SU-DHL-6 (cell line): ENCODE results near the gene HECW1.

Experiments used
- H2AFZ ChIP-seq: fragments of 200-600 bp; sonication (generic); 2 replicates; pipeline ENCODE4 v1.6.1; 2014; ENCODE audit warnings: low read depth, mild to moderate bottlenecking, moderate library complexity, mixed read lengths, antibody characterized with exemption, low read length; ENCODE audit not compliant: severe bottlenecking
- H3F3A ChIP-seq: fragments of 200-600 bp; shearing (Covaris generic); 2 replicates; pipeline ENCODE4 v1.6.0; 2016; ENCODE audit warnings: antibody characterized with exemption, mild to moderate bottlenecking; ENCODE audit not compliant: insufficient read depth
- H3K27ac ChIP-seq: fragments of 200-600 bp; sonication (generic); 2 replicates; pipeline ENCODE4 v1.5.1; 2016; ENCODE audit warnings: low read depth, mild to moderate bottlenecking, low read length, moderate library complexity, mixed read lengths
- H3K27me3 ChIP-seq: fragments of 200-600 bp; sonication (generic), shearing (Covaris generic); 2 replicates; pipeline ENCODE4 v1.6.0; 2014; ENCODE audit warnings: mild to moderate bottlenecking, low read length
- H3K36me3 ChIP-seq: fragments of 200-600 bp; sonication (generic); 2 replicates; pipeline ENCODE4 v1.6.1; 2014; ENCODE audit warnings: mild to moderate bottlenecking, low read length, mixed read lengths
- H3K4me2 ChIP-seq: fragments of 300-600, 200-600 bp; shearing (Covaris generic), sonication (generic); 2 replicates; pipeline ENCODE4 v1.6.0; 2014; ENCODE audit warnings: low read length, low read depth, mild to moderate bottlenecking; ENCODE audit not compliant: poor library complexity, severe bottlenecking
- H3K4me3 ChIP-seq: fragments of 200-600 bp; sonication (generic); 2 replicates; pipeline ENCODE4 v1.5.1; 2014; ENCODE audit warnings: antibody characterized with exemption, low read length, mild to moderate bottlenecking, mixed read lengths; ENCODE audit not compliant: insufficient read depth, poor library complexity, severe bottlenecking
- H3K79me2 ChIP-seq: fragments of 200-600 bp; sonication (generic); 2 replicates; pipeline ENCODE4 v1.6.1; 2014; ENCODE audit warnings: mild to moderate bottlenecking, low read length, moderate library complexity; ENCODE audit not compliant: insufficient read depth
- H3K9ac ChIP-seq: fragments of 200-600 bp; sonication (generic); 2 replicates; pipeline ENCODE4 v1.7.0; 2014; ENCODE audit warnings: mild to moderate bottlenecking, low read length
- H3K9me2 ChIP-seq: fragments of 200-600 bp; sonication (generic); replicated peaks from 2 replicates; pipeline ENCODE4 v1.6.1; 2014; ENCODE audit warnings: low read length; ENCODE audit not compliant: insufficient read depth
- H3K9me3 ChIP-seq: fragments of 200-600 bp; sonication (generic); 2 replicates; pipeline ENCODE4 v1.6.1; 2014; ENCODE audit warnings: low read length, mixed read lengths; ENCODE audit not compliant: insufficient read depth
- H4K20me1 ChIP-seq: fragments of 200-600 bp; sonication (generic); 2 replicates; pipeline ENCODE4 v1.6.1; 2014; ENCODE audit warnings: low read depth, mild to moderate bottlenecking, antibody characterized with exemption, low read length, moderate library complexity, mixed read lengths
- CTCF ChIP-seq: fragments of 200-600 bp; sonication (generic); IDR thresholded peaks from one replicate; pipeline ENCODE4 v1.5.1; 2017; ENCODE audit warnings: antibody characterized with exemption, mild to moderate bottlenecking, low read length, moderate library complexity; ENCODE audit not compliant: insufficient read depth, poor library complexity, severe bottlenecking
- EZH2phosphoT487 ChIP-seq: fragments of 200-600 bp; sonication (generic), shearing (Covaris generic); conservative IDR thresholded peaks from 2 replicates; pipeline ENCODE4 v1.6.1; 2018; ENCODE audit warnings: mild to moderate bottlenecking, antibody characterized with exemption, low read length, moderate library complexity, mixed read lengths

Gene HECW1

GRCh38 chr7:43311694-43312093, 199.2 kb downstream of the HECW1 start:
- Histone ChIP-seq H3F3A (no peaks in the 10 kb centered on the region), H3K9me2 (no peaks in the 10 kb centered on the region), H3K9ac (no peak overlapping the region), H3K27me3 (no peaks in the 10 kb centered on the region), H3K4me3 (no peak overlapping the region), H3K9me3 (no peaks in the 10 kb centered on the region), H4K20me1 (0 out of 2 replicates have a peak, but pooled peaks cover 2% of the 10 kb centered on the region), H3K4me2 (no peak overlapping the region), H3K36me3 (no peaks in the 10 kb centered on the region), H3K79me2 (no peaks in the 10 kb centered on the region), H2AFZ (no peak overlapping the region), H3K27ac (no peak overlapping the region)
- TF ChIP-seq CTCF (no peak), EZH2phosphoT487 (no peak)

GRCh38 chr7:43313628-43314378, 201.4 kb downstream of the HECW1 start:
- H3K4me3 ChIP-seq: no peak overlapping the region
- TF ChIP-seq EZH2phosphoT487: no peak
- TF ChIP-seq CTCF: no peak
- no peaks in the 10 kb centered on the region for H3K27me3 ChIP-seq
- no peak overlapping the region for H3K9ac ChIP-seq
- H3K79me2 ChIP-seq: no peaks in the 10 kb centered on the region
- no peak overlapping the region for H3K4me2 ChIP-seq
- H3K9me2 ChIP-seq: no peaks in the 10 kb centered on the region
- no peaks in the 10 kb centered on the region for H3K36me3 ChIP-seq
- no peaks in the 10 kb centered on the region for H4K20me1 ChIP-seq
- H3K27ac ChIP-seq: no peak overlapping the region
- H3F3A ChIP-seq: no peaks in the 10 kb centered on the region
- H3K9me3 ChIP-seq: no peaks in the 10 kb centered on the region
- H2AFZ ChIP-seq: no peak overlapping the region

DNA sequence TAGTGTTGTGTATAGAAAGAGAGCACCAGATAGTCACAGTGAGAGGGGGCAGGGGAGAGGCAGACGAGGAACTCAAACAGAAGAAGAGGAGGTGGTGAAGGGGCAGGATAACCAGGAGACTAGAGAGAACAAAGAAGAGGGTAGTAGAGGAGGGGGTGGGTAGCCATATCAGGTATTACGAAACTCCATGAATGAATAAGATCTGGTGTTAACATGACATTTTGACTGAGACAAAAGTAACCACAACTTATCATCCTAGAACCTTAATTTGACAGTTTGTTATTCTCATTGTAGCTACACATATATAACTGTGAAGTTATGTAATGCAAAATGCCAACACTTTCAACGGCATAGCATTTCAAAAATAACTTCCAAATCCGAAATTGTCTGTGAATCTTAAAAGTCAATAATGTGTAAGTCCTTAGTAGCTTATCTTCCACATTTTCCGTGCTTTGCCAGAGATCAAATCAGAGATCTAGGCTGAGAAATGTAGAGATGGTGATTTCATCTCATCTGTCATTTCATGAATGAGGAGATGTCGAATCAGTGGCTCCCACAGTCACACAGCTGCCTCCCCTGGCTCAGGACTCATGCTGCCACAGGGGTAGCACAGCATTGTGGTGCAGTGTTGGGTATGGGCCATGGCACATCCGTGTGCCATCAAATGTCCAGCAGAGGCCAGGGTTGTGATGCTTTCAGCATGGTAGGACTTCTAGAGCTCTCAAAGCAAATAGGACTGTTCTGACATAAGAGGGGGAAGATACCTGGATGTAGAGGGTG, 202.1 kb downstream of the HECW1 start:
- Histone ChIP-seq H3K9ac (no peak overlapping the region), H2AFZ (no peak overlapping the region), H3K27ac (no peak overlapping the region), H3K4me2 (no peak overlapping the region), H3K79me2 (no peaks in the 10 kb centered on the region), H4K20me1 (no peaks in the 10 kb centered on the region), H3K36me3 (no peaks in the 10 kb centered on the region), H3F3A (no peaks in the 10 kb centered on the region), H3K27me3 (no peaks in the 10 kb centered on the region), H3K4me3 (no peak overlapping the region), H3K9me2 (no peaks in the 10 kb centered on the region), H3K9me3 (no peaks in the 10 kb centered on the region)
- TF ChIP-seq CTCF (no peak), EZH2phosphoT487 (no peak)
